GM12878 (cell line): ENCODE results near the gene FAM216A. TPM values are rescaled to one million over a fixed set of nuclear protein-coding genes. Genes with fewer than 3 reads are reported as not detected.
"Not testable (repeated sequence)": the region's sequence is repeated elsewhere in the genome, so short reads cannot be mapped to it uniquely, and the experiment has no call there.

Experiments
- ATAC-seq: fragments of 200-7000 bp; cut with Tn5 transposase; 3 replicates; pipeline ENCODE4 v1.9.1; 2020; ENCODE audit warnings: mild to moderate bottlenecking, moderate library complexity
- BruUV-seq: library from RNA; stranded (reverse); fragments of 400-500 nt; replicated peaks from 2 replicates; lab custom pipeline; 2021; lab: Mats Ljungman, UMichigan
- CTCF ChIA-PET: fragments of 300-600 bp; sonication (Branson Sonifier 250); formaldehyde crosslinking; extraction: SDS; loops from one replicate; lab custom pipeline; 2021; ENCODE audit warnings: inconsistent platforms; lab: Yijun Ruan, JAX
- POLR2A ChIA-PET: fragments of 350-600 bp; formaldehyde crosslinking; extraction: SDS; loops from one replicate; lab custom pipeline; 2021; ENCODE audit warnings: inconsistent platforms; lab: Charles Lee
- RAD21 ChIA-PET: fragments of 300-600 bp; sonication (Branson Sonifier 250); formaldehyde crosslinking; loops from one replicate; lab custom pipeline; 2023; ENCODE audit warnings: antibody characterized with exemption; ENCODE audit not compliant: unreplicated experiment; lab: Charles Lee
- SMC1A ChIA-PET: fragments of 300-600 bp; sonication (Branson Sonifier 250); formaldehyde crosslinking; loops from one replicate; lab custom pipeline; 2023; ENCODE audit not compliant: unreplicated experiment, uncharacterized antibody; lab: Charles Lee
- DNase-seq: peaks from one replicate; pipeline ENCODE4 v3.0.0-alpha.2; 2011; ENCODE audit warnings: low read depth, low spot score
- FAIRE-seq: peaks from 3 replicates; lab custom pipeline; 2011; peaks lifted over from hg19 to GRCh38; lab: Jason Lieb, UNC
- H2AFZ ChIP-seq: 2 replicates; pipeline ENCODE4 v1.6.0; 2011; ENCODE audit warnings: low read depth, low read length, control low read depth; ENCODE audit not compliant: control insufficient read depth
- H3K27ac ChIP-seq: 2 replicates; pipeline ENCODE4 v1.5.1; 2011; ENCODE audit warnings: control low read depth; ENCODE audit not compliant: control insufficient read depth, insufficient read depth
- H3K27me3 ChIP-seq, 2 experiments: replicated peaks in 1 of 2; 2 replicates each; pipeline versions ENCODE4 v1.6.0 to v1.6.1; 2011; ENCODE audit warnings: low read length in 1 of 2; ENCODE audit not compliant: control insufficient read depth in 2 of 2, insufficient read depth in 2 of 2
- H3K36me3 ChIP-seq, 2 experiments: 2 replicates each; pipeline ENCODE4 v1.5.1; 2011; ENCODE audit warnings: low read length in 1 of 2; ENCODE audit not compliant: control insufficient read depth in 2 of 2, insufficient read depth in 2 of 2
- H3K4me1 ChIP-seq: 2 replicates; pipeline ENCODE4 v1.6.1; 2011; ENCODE audit warnings: mild to moderate bottlenecking, low read length, moderate library complexity, mixed read lengths; ENCODE audit not compliant: control insufficient read depth, insufficient read depth
- H3K4me2 ChIP-seq: 2 replicates; pipeline ENCODE4 v1.6.0; 2011; ENCODE audit warnings: control low read depth; ENCODE audit not compliant: control insufficient read depth, insufficient read depth
- H3K4me3 ChIP-seq: fragments of 200-600 bp; sonication (generic); 2 replicates; pipeline ENCODE4 v1.5.1; 2016
- H3K79me2 ChIP-seq: 2 replicates; pipeline ENCODE4 v1.6.0; 2011; ENCODE audit warnings: low read length; ENCODE audit not compliant: control insufficient read depth, insufficient read depth
- H3K9ac ChIP-seq: 2 replicates; pipeline ENCODE4 v1.8.0; 2011; ENCODE audit warnings: low read length, control low read depth, mixed read lengths; ENCODE audit not compliant: control insufficient read depth, insufficient read depth
- H3K9me3 ChIP-seq: replicated peaks from 3 replicates; pipeline ENCODE4 v1.5.1; 2011; ENCODE audit warnings: mild to moderate bottlenecking, low read length; ENCODE audit not compliant: control insufficient read depth, insufficient read depth
- H4K20me1 ChIP-seq: 2 replicates; pipeline ENCODE4 v1.6.0; 2011; ENCODE audit not compliant: control insufficient read depth, insufficient read depth
- WGBS: methylation state at CpG from one replicate; pipeline ENCODE4 v1.1.6; 2016; ENCODE audit warnings: low lambda C conversion rate; ENCODE audit not compliant: insufficient replicate concordance, insufficient coverage; ENCODE audit errors: missing lambda C conversion rate; 5-methylcytosine and 5-hydroxymethylcytosine counted together
- in situ Hi-C: fragments of 300-500 bp; cut with MboI; formaldehyde crosslinking; loops from 9 replicates; pipeline ENCODE4 v1.14.3; 2018; ENCODE audit warnings: mixed read lengths
- intact Hi-C: fragments of 100-400 bp; cut with micrococcal nuclease; formaldehyde crosslinking; loops from one replicate; pipeline ENCODE4 v1.14.2; 2022; ENCODE audit not compliant: unreplicated experiment
- polyA plus RNA-seq, 11 experiments: library from polyadenylated mRNA; depleted of rRNA in 4 of 11; unstranded in 6 of 11; stranded (reverse) in 5 of 11; fragments of >200 nt; fragmentation: Nextera tagmentation in 4 of 11; fragmentation: Illumina TruSeq in 1 of 11; extraction: Ambion mirVana in 4 of 11; extraction: Trizol in 1 of 11; gene quantifications; 1 replicate in 1 of 11; 2 replicates in 10 of 11; pipeline versions ENCODE4 v1.2.1 to v1.2.3, GENCODE V29; 2011 to 2016; ENCODE audit warnings: inconsistent platforms in 2 of 11, missing spikeins in 2 of 11, low read depth in 1 of 11
- total RNA-seq, 4 experiments: library from RNA; depleted of rRNA in 3 of 4; stranded (reverse); fragments of >200 nt in 3 of 4; fragmentation: Illumina TruSeq in 1 of 4; extraction: Trizol in 1 of 4; gene quantifications; 2 replicates each; pipeline versions ENCODE4 v1.2.1 to v1.2.3, GENCODE V29; 2013 to 2021
- TF ChIP-seq, protein P1 (sequence below): fragments of 450-650 bp; IDR thresholded peaks from 2 replicates; pipeline ENCODE4 v1.6.1; 2016; ENCODE audit warnings: mild to moderate bottlenecking, moderate library complexity, borderline replicate concordance

The FAM216A gene
- total and polyA plus RNA-seq, 10 of the 15 experiments (the other 5 are each of a cell fraction or from before 2014, with no cell fraction given): 15.0 to 48.3 (median 35.0) TPM

- H3K4me2 ChIP-seq, H3K79me2 ChIP-seq, POLR2A ChIA-PET, H3K4me3 ChIP-seq, H3K36me3 ChIP-seq, H3K9me3 ChIP-seq, H3K9ac ChIP-seq, H4K20me1 ChIP-seq, H2AFZ ChIP-seq, H3K27me3 ChIP-seq, intact Hi-C loops, DNase-seq, FAIRE-seq, H3K27ac ChIP-seq, in situ Hi-C loops, RAD21 ChIA-PET, ATAC-seq, BruUV-seq: not testable (repeated sequence)
- H3K4me1 ChIP-seq: peaks cover 11% of the 10 kb centered on the region
- SMC1A ChIA-PET: interaction anchor here (1.4 kb wide), 1 partner anchor 139 kb away, joined by 3 read pairs; no protein-coding TSS in a partner anchor
- CTCF ChIA-PET: interaction anchor here (1.0 kb wide), 1 partner anchor 139 kb away, joined by 3 read pairs; no protein-coding TSS in a partner anchor
- TF ChIP-seq, protein P1, sequence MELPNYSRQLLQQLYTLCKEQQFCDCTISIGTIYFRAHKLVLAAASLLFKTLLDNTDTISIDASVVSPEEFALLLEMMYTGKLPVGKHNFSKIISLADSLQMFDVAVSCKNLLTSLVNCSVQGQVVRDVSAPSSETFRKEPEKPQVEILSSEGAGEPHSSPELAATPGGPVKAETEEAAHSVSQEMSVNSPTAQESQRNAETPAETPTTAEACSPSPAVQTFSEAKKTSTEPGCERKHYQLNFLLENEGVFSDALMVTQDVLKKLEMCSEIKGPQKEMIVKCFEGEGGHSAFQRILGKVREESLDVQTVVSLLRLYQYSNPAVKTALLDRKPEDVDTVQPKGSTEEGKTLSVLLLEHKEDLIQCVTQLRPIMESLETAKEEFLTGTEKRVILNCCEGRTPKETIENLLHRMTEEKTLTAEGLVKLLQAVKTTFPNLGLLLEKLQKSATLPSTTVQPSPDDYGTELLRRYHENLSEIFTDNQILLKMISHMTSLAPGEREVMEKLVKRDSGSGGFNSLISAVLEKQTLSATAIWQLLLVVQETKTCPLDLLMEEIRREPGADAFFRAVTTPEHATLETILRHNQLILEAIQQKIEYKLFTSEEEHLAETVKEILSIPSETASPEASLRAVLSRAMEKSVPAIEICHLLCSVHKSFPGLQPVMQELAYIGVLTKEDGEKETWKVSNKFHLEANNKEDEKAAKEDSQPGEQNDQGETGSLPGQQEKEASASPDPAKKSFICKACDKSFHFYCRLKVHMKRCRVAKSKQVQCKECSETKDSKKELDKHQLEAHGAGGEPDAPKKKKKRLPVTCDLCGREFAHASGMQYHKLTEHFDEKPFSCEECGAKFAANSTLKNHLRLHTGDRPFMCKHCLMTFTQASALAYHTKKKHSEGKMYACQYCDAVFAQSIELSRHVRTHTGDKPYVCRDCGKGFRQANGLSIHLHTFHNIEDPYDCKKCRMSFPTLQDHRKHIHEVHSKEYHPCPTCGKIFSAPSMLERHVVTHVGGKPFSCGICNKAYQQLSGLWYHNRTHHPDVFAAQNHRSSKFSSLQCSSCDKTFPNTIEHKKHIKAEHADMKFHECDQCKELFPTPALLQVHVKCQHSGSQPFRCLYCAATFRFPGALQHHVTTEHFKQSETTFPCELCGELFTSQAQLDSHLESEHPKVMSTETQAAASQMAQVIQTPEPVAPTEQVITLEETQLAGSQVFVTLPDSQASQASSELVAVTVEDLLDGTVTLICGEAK: peak; percentile 70; the same call in 1 of the 2 replicates
- WGBS: 80% methylated on average over 5 of the region's 5 CpGs
Observed at GRCh38 chr12:110461189-110461588, 7.5 kb upstream of the FAM216A start.
